K562 (cell line): ENCODE measurements around the gene RNF166. TPM values are rescaled to one million over a fixed set of nuclear protein-coding genes. Genes with fewer than 3 reads are reported as not detected.
A peak's percentile ranks its signal among the peaks of the same experiment; 100 is the strongest.

Experiments used
- BHLHE40 ChIP-seq: IDR thresholded peaks from 2 replicates; pipeline ENCODE4 v1.6.1; 2011; ENCODE audit warnings: low read length, improper control_type of control experiment
- GABPB2 ChIP-seq: fragments of 250-450 bp; sonication (Bioruptor Pico); conservative IDR thresholded peaks from 2 replicates; pipeline ENCODE4 v1.5.1; 2021; ENCODE audit warnings: mild to moderate bottlenecking
- HES1 ChIP-seq: fragments of 450-650 bp; IDR thresholded peaks from 2 replicates; pipeline ENCODE4 v1.6.1; 2016; ENCODE audit warnings: low read depth, mild to moderate bottlenecking, moderate library complexity
- KLF16 ChIP-seq: IDR thresholded peaks from 2 replicates; pipeline ENCODE4 v1.6.1; 2016; ENCODE audit warnings: antibody characterized with exemption
- LCOR ChIP-seq: sonication (generic); formaldehyde crosslinking; IDR thresholded peaks from 2 replicates; pipeline ENCODE4 v1.8.0; 2022; ENCODE audit warnings: mild to moderate bottlenecking, missing genetic modification reagents
- MCM7 ChIP-seq, 2 experiments: fragments of 450-650 bp; IDR thresholded peaks; 2 replicates each; pipeline ENCODE4 v1.6.1; 2016 to 2018
- MTA1 ChIP-seq: fragments of 450-650 bp; IDR thresholded peaks from 2 replicates; pipeline ENCODE4 v1.6.1; 2017; ENCODE audit warnings: borderline replicate concordance
- PPARD ChIP-seq: fragments of 250-450 bp; sonication (Bioruptor Pico); IDR thresholded peaks from 2 replicates; pipeline ENCODE4 v1.8.0; 2022; ENCODE audit warnings: inconsistent platforms, mild to moderate bottlenecking, moderate library complexity
- RBM14 ChIP-seq: fragments of 200-400 bp; formaldehyde crosslinking; IDR thresholded peaks from 2 replicates; pipeline ENCODE4 v1.6.1; 2018; ENCODE audit warnings: low read depth, mild to moderate bottlenecking, low read length, moderate library complexity, borderline replicate concordance; ENCODE audit not compliant: insufficient read depth
- SMARCA5 ChIP-seq: fragments of 450-650 bp; IDR thresholded peaks from 2 replicates; pipeline ENCODE4 v1.6.1; 2016
- STAT5A ChIP-seq: IDR thresholded peaks from 2 replicates; pipeline ENCODE4 v1.6.1; 2012; ENCODE audit warnings: low read length, inconsistent platforms, borderline replicate concordance
- THRA ChIP-seq: fragments of 450-650 bp; IDR thresholded peaks from 2 replicates; pipeline ENCODE4 v1.6.1; 2017; ENCODE audit warnings: mild to moderate bottlenecking, moderate library complexity
- TOE1 ChIP-seq, 2 experiments: fragments of 450-650 bp in 1 of 2; sonication (generic) in 1 of 2; formaldehyde crosslinking in 1 of 2; IDR thresholded peaks; 2 replicates each; pipeline versions ENCODE4 v1.7.1 to v1.8.0; 2016 to 2022; ENCODE audit warnings: borderline replicate concordance in 2 of 2, mild to moderate bottlenecking in 2 of 2, antibody characterized with exemption in 1 of 2, inconsistent platforms in 1 of 2, low read depth in 1 of 2, missing genetic modification reagents in 1 of 2, moderate library complexity in 1 of 2
- ZFX ChIP-seq: sonication (generic); formaldehyde crosslinking; IDR thresholded peaks from 2 replicates; pipeline ENCODE4 v1.8.0; 2022; ENCODE audit warnings: mild to moderate bottlenecking, missing genetic modification reagents, moderate library complexity
- ZNF232 ChIP-seq: sonication (generic); formaldehyde crosslinking; IDR thresholded peaks from 2 replicates; pipeline ENCODE4 v1.8.0; 2022; ENCODE audit warnings: mild to moderate bottlenecking, missing genetic modification reagents
- ZNF584 ChIP-seq: fragments of 200-800 bp; sonication (Bioruptor generic); IDR thresholded peaks from 2 replicates; pipeline ENCODE4 v1.6.1; 2016; ENCODE audit warnings: low read depth, mild to moderate bottlenecking, missing genetic modification characterization, missing compliant biosample characterization
- ZNF586 ChIP-seq: fragments of 450-650 bp; formaldehyde crosslinking; conservative IDR thresholded peaks from 2 replicates; pipeline ENCODE4 v1.4.0; 2020; ENCODE audit warnings: mild to moderate bottlenecking, moderate library complexity
- ZNF695 ChIP-seq: fragments of 450-650 bp; formaldehyde crosslinking; IDR thresholded peaks from 2 replicates; pipeline ENCODE4 v1.4.0; 2020; ENCODE audit warnings: mild to moderate bottlenecking, moderate library complexity
- ZNF696 ChIP-seq: fragments of 250-450 bp; sonication (Bioruptor Pico); conservative IDR thresholded peaks from 2 replicates; pipeline ENCODE4 v1.4.0; 2020; ENCODE audit warnings: mild to moderate bottlenecking, moderate library complexity
- ZNF75A ChIP-seq: fragments of 450-650 bp; formaldehyde crosslinking; IDR thresholded peaks from 2 replicates; pipeline ENCODE4 v1.4.0; 2020; ENCODE audit warnings: mild to moderate bottlenecking
- polyA plus RNA-seq, 8 experiments: library from polyadenylated mRNA; depleted of rRNA in 4 of 8; stranded (reverse) in 5 of 8; unstranded in 3 of 8; fragments of >200 nt; fragmentation: Nextera tagmentation in 2 of 8; fragmentation: Illumina TruSeq in 1 of 8; extraction: Ambion mirVana in 2 of 8; extraction: Trizol in 1 of 8; gene quantifications; 2 replicates each; pipeline versions ENCODE4 v1.2.1 to v1.2.3, GENCODE V29; 2011 to 2014; ENCODE audit warnings: inconsistent platforms in 1 of 8, missing spikeins in 1 of 8
- total RNA-seq, 7 experiments: library from RNA; depleted of rRNA in 6 of 7; stranded (reverse); fragments of >200 nt in 6 of 7; fragmentation: Illumina TruSeq in 2 of 7; extraction: Trizol in 2 of 7; gene quantifications; 2 replicates each; pipeline versions ENCODE4 v1.2.1 to v1.2.3, GENCODE V29; 2011 to 2021; ENCODE audit warnings: low replicate concordance in 1 of 7
- TF ChIP-seq, protein P1 (sequence below): fragments of 450-650 bp; conservative IDR thresholded peaks from 2 replicates; pipeline ENCODE4 v1.6.1; 2016; ENCODE audit warnings: missing genetic modification characterization, low read depth, mild to moderate bottlenecking, control low read depth, missing compliant biosample characterization
- TF ChIP-seq, protein P2 (sequence below): fragments of 450-650 bp; IDR thresholded peaks from 2 replicates; pipeline ENCODE4 v1.6.1; 2016; ENCODE audit warnings: borderline replicate concordance

RNF166 gene
- total and polyA plus RNA-seq, 9 of the 15 experiments (the other 6 are each of a cell fraction or from before 2014, with no cell fraction given), result 0.56 to 60.3 (median 19.5) TPM

DNA sequence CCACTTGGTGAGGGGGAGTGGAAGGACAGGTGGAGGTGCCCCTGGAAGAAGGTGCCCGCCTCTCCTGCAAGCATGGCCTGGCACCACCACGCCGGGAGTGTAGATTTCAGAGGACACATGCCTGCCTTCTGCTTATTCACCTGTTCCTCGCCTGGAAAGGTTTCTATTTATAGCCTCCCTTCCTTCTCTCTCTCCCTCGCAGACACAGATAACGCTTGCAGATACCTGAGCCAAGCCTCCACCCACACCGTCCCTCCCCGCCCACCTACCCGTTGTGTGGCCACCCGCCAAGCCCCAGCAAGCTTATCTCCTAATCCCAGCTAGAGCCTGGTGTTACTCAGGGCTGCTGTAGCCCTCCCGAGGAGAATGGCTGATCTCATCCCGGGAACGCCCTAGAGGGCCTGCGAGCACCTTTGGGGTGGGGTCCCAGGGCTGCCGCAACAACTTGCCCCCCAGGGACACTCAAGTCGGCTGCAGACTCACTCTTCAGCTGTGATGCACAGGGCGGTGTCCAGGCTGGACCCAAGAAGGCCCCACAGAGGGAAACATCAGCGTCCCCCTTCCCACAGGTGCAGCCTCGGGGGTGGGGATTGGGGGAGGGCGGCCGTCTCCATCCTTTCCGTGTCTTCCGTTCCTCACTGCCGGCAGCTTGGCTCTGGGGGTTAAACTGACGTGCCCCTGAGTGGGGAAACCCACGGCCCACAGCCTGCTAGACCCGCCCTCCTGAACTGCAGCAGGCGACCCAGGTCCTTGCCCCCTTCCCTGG lies 18.0 kb downstream of the RNF166 start (continued):
- TF ChIP-seq, protein P1, sequence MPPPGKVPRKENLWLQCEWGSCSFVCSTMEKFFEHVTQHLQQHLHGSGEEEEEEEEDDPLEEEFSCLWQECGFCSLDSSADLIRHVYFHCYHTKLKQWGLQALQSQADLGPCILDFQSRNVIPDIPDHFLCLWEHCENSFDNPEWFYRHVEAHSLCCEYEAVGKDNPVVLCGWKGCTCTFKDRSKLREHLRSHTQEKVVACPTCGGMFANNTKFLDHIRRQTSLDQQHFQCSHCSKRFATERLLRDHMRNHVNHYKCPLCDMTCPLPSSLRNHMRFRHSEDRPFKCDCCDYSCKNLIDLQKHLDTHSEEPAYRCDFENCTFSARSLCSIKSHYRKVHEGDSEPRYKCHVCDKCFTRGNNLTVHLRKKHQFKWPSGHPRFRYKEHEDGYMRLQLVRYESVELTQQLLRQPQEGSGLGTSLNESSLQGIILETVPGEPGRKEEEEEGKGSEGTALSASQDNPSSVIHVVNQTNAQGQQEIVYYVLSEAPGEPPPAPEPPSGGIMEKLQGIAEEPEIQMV (tag), result no peak
- TF ChIP-seq, protein P2, sequence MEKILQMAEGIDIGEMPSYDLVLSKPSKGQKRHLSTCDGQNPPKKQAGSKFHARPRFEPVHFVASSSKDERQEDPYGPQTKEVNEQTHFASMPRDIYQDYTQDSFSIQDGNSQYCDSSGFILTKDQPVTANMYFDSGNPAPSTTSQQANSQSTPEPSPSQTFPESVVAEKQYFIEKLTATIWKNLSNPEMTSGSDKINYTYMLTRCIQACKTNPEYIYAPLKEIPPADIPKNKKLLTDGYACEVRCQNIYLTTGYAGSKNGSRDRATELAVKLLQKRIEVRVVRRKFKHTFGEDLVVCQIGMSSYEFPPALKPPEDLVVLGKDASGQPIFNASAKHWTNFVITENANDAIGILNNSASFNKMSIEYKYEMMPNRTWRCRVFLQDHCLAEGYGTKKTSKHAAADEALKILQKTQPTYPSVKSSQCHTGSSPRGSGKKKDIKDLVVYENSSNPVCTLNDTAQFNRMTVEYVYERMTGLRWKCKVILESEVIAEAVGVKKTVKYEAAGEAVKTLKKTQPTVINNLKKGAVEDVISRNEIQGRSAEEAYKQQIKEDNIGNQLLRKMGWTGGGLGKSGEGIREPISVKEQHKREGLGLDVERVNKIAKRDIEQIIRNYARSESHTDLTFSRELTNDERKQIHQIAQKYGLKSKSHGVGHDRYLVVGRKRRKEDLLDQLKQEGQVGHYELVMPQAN, result peak; percentile 65; the same call in 1 of the 2 replicates
- TF ChIP-seq RBM14 (no peak), PPARD (CRISPR knock-in tag) (no peak), ZNF695 (CRISPR knock-in tag) (no peak), MTA1 (peak; percentile 87), TOE1 (IDR thresholded peaks at IDR 0.05; ENCODE audit: borderline replicate concordance) (peak; percentile 80), TOE1 (CRISPR knock-in tag; IDR thresholded peaks at IDR 0.05; ENCODE audit: borderline replicate concordance, low read depth) (no peak), HES1 (peak; percentile 80), ZNF232 (CRISPR knock-in tag) (no peak), ZNF584 (CRISPR knock-in tag) (no peak), BHLHE40 (peak; percentile 61), GABPB2 (no peak), KLF16 (peak; percentile 92), MCM7 (IDR thresholded peaks at IDR 0.05) (no peak), ZNF696 (CRISPR knock-in tag) (no peak), SMARCA5 (no peak), ZFX (peak; percentile 70), STAT5A (peak; percentile 85), THRA (no peak), ZNF586 (no peak), ZNF75A (CRISPR knock-in tag) (no peak), LCOR (CRISPR knock-in tag) (peak; percentile 81)
